Head of caudate nucleus (tissue), 42 donors: Measurements from ENCODE around the gene HBD.

Experiments
- DNase-seq, 42 donors: peaks; one replicate each; pipeline versions ENCODE4 v3.0.0 to v3.0.0-alpha.2; 2020 to 2021; ENCODE audit warnings: mixed read lengths in 7 of 42
- intact Hi-C: fragments of 100-400 bp; cut with DNase I; formaldehyde crosslinking; loops from one replicate; pipeline ENCODE4 v1.15.0; 2022

The HBD gene

GRCh38 chr11:5239046-5239445 lies 4.8 kb upstream of the HBD start:
- DNase-seq, result no peak
- intact Hi-C loops, result no loop called here

- intact Hi-C loops, result no loop called here
- DNase-seq, result no peak
These were observed 4.2 kb upstream of the HBD start for GRCh38 chr11:5238486-5238885.

DNA sequence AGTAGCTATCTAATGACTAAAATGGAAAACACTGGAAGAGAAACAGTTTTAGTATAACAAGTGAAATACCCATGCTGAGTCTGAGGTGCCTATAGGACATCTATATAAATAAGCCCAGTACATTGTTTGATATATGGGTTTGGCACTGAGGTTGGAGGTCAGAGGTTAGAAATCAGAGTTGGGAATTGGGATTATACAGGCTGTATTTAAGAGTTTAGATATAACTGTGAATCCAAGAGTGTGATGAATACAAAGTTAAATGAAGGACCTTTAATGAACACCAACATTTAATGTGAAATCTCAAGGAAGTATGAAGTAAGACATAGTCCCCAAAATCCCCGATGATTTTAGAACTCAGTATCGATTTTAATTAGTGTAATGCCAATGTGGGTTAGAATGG lies 3.1 kb upstream of the HBD start:
- no peak for DNase-seq
- intact Hi-C loops, result no loop called here

DNA sequence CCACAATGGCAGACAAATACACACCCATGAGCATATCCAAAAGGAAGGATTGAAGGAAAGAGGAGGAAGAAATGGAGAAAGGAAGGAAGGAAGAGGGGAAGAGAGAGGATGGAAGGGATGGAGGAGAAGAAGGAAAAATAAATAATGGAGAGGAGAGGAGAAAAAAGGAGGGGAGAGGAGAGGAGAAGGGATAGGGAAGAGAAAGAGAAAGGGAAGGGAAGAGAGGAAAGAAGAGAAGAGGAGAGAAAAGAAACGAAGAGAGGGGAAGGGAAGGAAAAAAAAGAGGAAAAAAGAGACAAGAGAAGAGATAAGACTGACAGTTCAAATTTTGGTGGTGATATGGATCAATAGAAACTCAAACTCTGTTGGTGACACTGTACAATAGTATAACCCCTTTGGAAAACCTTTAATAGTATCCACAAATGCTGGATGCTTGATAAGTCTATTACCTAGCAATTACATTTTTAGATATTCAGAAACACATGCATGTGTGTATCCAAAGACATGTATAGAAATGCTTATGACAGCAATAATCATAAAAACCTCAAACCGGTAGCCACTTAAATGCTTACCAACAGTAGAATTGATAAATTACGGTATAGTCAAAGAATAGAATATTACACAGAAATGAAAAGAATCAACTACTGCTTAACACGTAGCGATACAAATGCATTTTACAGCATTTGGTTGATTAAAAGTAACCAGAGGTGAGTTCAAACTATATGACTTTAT lies 1.2 kb upstream of the HBD start:
- intact Hi-C loops, result no loop called here
- DNase-seq, result no peak

DNA sequence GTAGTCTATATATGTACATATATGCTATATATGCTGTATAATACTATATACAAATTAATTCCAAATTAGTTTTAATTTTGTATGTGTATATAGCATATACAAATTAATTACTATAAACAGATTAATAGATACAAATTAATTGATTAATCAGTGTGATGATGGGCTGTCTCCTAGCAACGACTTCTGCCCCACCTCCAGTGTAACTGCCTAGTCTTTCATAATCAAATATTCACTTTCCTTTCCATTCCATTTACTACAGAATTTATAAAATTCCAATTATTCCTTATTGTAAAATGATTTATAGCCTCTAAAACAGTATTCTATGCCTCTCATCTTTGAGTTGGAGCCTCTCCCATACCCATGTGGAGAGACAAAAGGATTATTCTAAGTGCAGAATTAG lies 976 bp downstream of the HBD start:
- no peak for DNase-seq
- intact Hi-C loops, result no loop called here

GRCh38 chr11:5232821-5233220 lies 1.5 kb downstream of the HBD start:
- intact Hi-C loops, result no loop called here
- DNase-seq, result no peak

DNA sequence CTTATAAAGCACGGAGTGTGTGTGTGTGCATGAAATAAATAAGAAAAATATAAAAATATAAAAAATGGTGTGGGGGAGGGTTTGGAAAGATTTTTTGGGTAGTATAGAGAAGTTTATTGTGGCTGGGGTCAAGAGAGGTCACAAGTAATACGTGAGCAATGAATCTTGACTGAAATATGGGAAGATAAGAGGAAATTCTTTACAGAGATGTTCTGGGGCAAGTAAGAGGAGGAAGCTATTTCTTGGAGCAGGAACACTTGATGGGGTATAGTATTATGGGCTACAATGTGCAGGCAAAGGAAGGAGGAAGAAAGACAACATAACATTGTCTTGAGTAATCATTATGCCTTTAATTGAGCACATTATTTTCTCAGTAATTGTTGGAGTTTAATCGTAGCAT lies 2.1 kb downstream of the HBD start:
- intact Hi-C loops, result no loop called here

DNA sequence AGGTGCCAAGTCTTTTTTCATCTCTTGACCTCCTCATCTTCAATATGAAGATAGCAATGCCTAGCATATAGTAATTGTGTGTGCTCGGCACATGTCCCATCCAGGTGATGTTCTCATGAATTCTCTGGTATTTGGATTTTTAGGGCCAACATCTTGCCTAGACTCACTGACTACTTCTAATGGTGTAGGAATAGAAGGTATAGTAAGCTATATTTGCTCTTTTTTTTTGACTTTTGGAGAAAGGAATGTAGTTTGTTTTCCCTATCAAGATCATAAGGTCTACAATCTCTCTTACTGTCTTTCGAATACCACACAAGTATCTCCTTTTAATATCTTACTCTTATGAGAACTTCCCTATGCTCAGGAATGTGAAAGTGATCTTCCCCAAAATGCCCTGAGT lies 3.2 kb downstream of the HBD start:
- no peak for DNase-seq
- intact Hi-C loops, result no loop called here

More for the DNA sequence above, 2.1 kb downstream of the HBD start:
- DNase-seq, result no peak

DNA sequence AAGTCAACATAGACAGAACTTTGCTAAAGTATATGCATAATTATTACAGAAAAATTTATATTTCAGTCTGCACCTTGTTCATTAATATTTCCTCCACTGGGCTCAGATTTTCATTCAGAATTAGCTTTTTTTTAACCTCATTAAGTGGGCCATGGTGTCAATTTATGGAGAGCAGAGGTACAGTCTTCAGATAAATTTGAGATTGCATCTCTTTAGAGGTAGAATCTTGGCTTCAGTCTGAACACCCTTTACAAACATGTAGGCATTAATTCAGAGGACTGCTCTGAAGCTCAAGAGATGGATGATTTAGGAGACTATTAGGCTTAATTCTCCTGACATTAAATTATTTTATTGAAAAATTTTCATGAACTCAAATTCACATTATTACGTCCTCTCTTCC lies 4.0 kb downstream of the HBD start:
- no peak for DNase-seq
- intact Hi-C loops, result no loop called here

- DNase-seq, result no peak
- intact Hi-C loops, result no loop called here
These were observed 4.5 kb downstream of the HBD start for GRCh38 chr11:5229796-5230195.

DNA sequence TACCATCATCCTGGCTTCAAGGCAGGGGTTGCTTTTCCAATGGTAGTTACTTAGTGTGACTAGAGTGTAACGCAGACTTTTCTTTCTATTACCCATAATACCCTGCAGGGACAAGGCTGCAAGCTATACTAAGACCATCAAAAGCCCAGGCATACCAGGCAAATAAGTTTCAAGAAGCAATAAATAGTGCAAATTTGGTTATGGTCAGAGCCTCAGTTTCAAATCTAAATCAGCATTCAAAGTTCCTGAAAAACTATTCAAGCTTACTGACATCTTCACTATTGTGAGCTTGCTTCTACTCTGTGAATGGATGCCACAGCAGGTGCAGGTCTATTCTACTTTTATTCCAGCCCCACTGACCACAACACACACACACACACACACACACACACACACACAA lies 4.9 kb downstream of the HBD start:
- intact Hi-C loops, result no loop called here
- DNase-seq, result no peak

DNA sequence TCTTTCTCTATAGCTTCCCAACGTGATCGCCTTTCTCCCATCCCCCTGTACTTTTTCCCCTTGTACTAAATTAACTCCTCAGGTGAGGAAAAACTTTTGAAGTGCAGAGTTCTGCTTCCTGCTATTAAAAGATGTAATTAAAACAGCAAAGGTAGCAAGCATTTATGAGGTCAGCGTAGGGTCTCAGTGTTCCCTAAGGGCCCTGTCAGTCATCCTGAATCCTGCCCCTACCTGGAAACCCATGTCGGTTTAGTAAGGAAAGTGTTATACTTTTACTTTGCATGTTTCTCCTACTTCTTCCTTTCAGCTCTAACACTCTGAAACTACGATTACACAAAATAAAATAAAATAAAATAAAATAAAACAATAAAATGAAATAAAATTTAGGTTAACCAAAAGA lies 6.2 kb downstream of the HBD start:
- no peak for DNase-seq
- intact Hi-C loops, result no loop called here

- DNase-seq, result no peak
- intact Hi-C loops, result no loop called here
These were observed 6.6 kb downstream of the HBD start for GRCh38 chr11:5227681-5228080.

DNA sequence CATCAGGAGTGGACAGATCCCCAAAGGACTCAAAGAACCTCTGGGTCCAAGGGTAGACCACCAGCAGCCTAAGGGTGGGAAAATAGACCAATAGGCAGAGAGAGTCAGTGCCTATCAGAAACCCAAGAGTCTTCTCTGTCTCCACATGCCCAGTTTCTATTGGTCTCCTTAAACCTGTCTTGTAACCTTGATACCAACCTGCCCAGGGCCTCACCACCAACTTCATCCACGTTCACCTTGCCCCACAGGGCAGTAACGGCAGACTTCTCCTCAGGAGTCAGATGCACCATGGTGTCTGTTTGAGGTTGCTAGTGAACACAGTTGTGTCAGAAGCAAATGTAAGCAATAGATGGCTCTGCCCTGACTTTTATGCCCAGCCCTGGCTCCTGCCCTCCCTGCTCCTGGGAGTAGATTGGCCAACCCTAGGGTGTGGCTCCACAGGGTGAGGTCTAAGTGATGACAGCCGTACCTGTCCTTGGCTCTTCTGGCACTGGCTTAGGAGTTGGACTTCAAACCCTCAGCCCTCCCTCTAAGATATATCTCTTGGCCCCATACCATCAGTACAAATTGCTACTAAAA lies 7.5 kb downstream of the HBD start, which contains the start of gene HBB:
Gene HBB, minus strand, starts transcription at position 340 of the 579 bp plus-strand sequence. Its CDS starts 50 bp downstream, at position 290.
- no peak for DNase-seq
- intact Hi-C loops, result no loop called here

- intact Hi-C loops, result no loop called here
- DNase-seq, result no peak
These were observed 8.8 kb downstream of the HBD start for GRCh38 chr11:5225480-5225871.

GRCh38 chr11:5224538-5225479 lies 9.5 kb downstream of the HBD start:
- no peak for DNase-seq
- intact Hi-C loops, result no loop called here

DNA sequence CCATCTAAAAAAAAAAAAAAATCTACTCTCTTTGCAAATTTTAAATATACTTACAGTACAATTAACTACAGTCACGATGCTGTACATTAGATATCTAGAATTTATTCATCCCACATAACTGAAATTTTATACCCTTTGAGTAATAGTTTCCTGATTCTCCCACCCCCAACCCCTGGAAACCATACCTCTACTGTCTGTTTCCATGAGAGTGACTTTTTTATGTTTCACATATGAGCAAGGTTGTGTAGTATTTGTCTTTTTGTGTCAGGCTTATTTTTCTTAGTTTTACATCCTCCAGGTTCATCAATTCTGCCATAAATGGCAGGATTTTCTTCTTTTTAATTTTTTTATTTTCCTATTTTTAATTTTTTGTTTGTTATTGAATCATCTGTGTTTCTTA lies 10.6 kb downstream of the HBD start:
- intact Hi-C loops, result no loop called here
- DNase-seq, result no peak

GRCh38 chr11:5223146-5223545 lies 11.1 kb downstream of the HBD start:
- intact Hi-C loops, result no loop called here
- DNase-seq, result no peak

DNA sequence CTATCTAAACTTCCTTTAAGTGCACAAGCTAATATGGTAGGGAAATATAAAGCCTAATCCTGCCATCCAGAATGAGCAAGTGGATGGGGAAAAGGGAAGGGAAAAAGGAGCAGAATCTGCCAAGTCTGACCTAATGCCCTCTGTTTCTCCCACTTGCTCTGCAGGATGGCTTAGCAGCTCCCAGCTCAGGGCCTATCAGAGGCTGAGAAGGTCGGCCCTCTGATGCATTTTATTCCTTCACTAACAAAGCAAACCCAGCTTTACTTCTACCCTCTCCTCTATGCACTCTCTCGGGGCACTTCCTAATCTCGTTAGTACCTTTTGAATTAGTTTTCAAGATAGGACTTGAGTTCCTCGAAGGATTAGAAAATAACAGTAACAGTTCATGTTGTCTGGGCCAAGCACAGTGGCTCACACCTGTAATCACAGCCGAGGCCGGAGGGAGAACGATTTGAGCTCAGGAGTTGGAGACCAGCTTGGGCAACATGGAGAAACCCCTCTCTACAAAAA lies 23.9 kb downstream of the HBD start:
- intact Hi-C loops, result no loop called here
- DNase-seq, result no peak

GRCh38 chr11:5204787-5205186 lies 29.5 kb downstream of the HBD start:
- peak in 1 of 42 donors; percentile 3 for DNase-seq
- intact Hi-C loops, result no loop called here
